HG03457 (cell line): Measurements from ENCODE around the gene DENND10.
"Not testable (repeated sequence)": the region's sequence is repeated elsewhere in the genome, so short reads cannot be mapped to it uniquely, and the experiment has no call there.

Experiments
- ATAC-seq: cut with Tn5 transposase; IDR thresholded peaks from one replicate; pipeline ENCODE4 v1.9.1; 2021; ENCODE audit warnings: moderate number of reproducible peaks; ENCODE audit not compliant: unreplicated experiment

Gene DENND10

GRCh38 chr10:119103903-119104653 is at the start of gene DENND10:
Gene DENND10, plus strand, starts transcription at chr10:119104113. Its CDS starts 30 bp downstream, at chr10:119104143.
- ATAC-seq = peak; percentile 77

- ATAC-seq = no peak
These were observed 48.4 kb upstream of the DENND10 start for GRCh38 chr10:119055472-119055871.

- ATAC-seq = no peak
These were observed 45.9 kb upstream of the DENND10 start for GRCh38 chr10:119058010-119058409.

GRCh38 chr10:119059557-119059956 is 44.4 kb upstream of the DENND10 start:
- no peak for ATAC-seq

- no peak for ATAC-seq
These were observed 43.8 kb upstream of the DENND10 start for GRCh38 chr10:119060107-119060506.

GRCh38 chr10:119061352-119061751 is 42.6 kb upstream of the DENND10 start:
- ATAC-seq = no peak

- no peak for ATAC-seq
These were observed 42.0 kb upstream of the DENND10 start for GRCh38 chr10:119061926-119062325.

- ATAC-seq = no peak
These were observed 33.3 kb upstream of the DENND10 start for GRCh38 chr10:119070395-119071165.

GRCh38 chr10:119073584-119073983 is 30.3 kb upstream of the DENND10 start:
- ATAC-seq = no peak

- ATAC-seq = no peak
These were observed 25.3 kb upstream of the DENND10 start for GRCh38 chr10:119078422-119079179.

- ATAC-seq = peak; percentile 58
These were observed 24.1 kb upstream of the DENND10 start for GRCh38 chr10:119079599-119080520.

- peak; percentile 71 for ATAC-seq
These were observed 23.2 kb upstream of the DENND10 start, which contains the start of gene EIF3A for GRCh38 chr10:119080521-119081259. Gene EIF3A, minus strand, starts transcription at chr10:119080817. Its CDS starts 141 bp downstream, at chr10:119080676.

- no peak for ATAC-seq
These were observed 19.0 kb upstream of the DENND10 start for GRCh38 chr10:119084896-119085295.

- no peak for ATAC-seq
These were observed 16.5 kb upstream of the DENND10 start for GRCh38 chr10:119087271-119087882.

GRCh38 chr10:119090026-119090795 is 13.7 kb upstream of the DENND10 start:
- ATAC-seq = no peak

GRCh38 chr10:119090968-119091367 is 12.9 kb upstream of the DENND10 start:
- ATAC-seq = no peak

GRCh38 chr10:119095640-119096039 is 8.3 kb upstream of the DENND10 start:
- ATAC-seq = no peak

GRCh38 chr10:119096641-119097415 is 7.1 kb upstream of the DENND10 start:
- not testable (repeated sequence) for ATAC-seq
